Endothelial cell of umbilical vein (primary cell): Measurements from ENCODE around the gene SENP7. TPM values are rescaled to one million over a fixed set of nuclear protein-coding genes. Genes with fewer than 3 reads are reported as not detected.

ENCODE experiments used
- BruUV-seq: library from RNA; stranded (reverse); fragments of 400-500 nt; replicated peaks from 2 replicates; lab custom pipeline; 2021; lab: Mats Ljungman, UMichigan
- CTCF ChIA-PET: fragments of 300-600, 350-600 bp; sonication (Branson Sonifier 250); formaldehyde crosslinking; loops from one replicate; lab custom pipeline; 2021; ENCODE audit warnings: antibody characterized with exemption, inconsistent platforms; lab: Charles Lee
- POLR2A ChIA-PET: fragments of 300-600, 350-600 bp; sonication (Branson Sonifier 250); formaldehyde crosslinking; loops from one replicate; lab custom pipeline; 2021; ENCODE audit warnings: antibody characterized with exemption, inconsistent platforms; lab: Charles Lee
- DNase-seq: peaks from one replicate; pipeline ENCODE4 v3.0.0-alpha.2; 2011; ENCODE audit warnings: low read depth, low spot score
- FAIRE-seq: peaks from 2 replicates; lab custom pipeline; 2011; peaks lifted over from hg19 to GRCh38; lab: Jason Lieb, UNC
- H2AFZ ChIP-seq: 2 replicates; pipeline ENCODE4 v1.6.0; 2012; ENCODE audit warnings: low read depth, low read length, control low read depth, inconsistent platforms
- H3K27ac ChIP-seq: 2 replicates; pipeline ENCODE4 v1.5.1; 2011; ENCODE audit warnings: low read depth, mild to moderate bottlenecking, control low read depth, low read length, moderate library complexity; ENCODE audit not compliant: insufficient read depth
- H3K27me3 ChIP-seq, 2 experiments: 2 replicates each; pipeline versions ENCODE4 v1.6.0 to v1.6.1; 2011; ENCODE audit warnings: low read length in 2 of 2, mixed read lengths in 1 of 2; ENCODE audit not compliant: control insufficient read depth in 2 of 2, insufficient read depth in 2 of 2
- H3K36me3 ChIP-seq, 2 experiments: 2 replicates in 1 of 2; 3 replicates in 1 of 2; pipeline ENCODE4 v1.5.1; 2011; ENCODE audit warnings: low read length in 2 of 2, mild to moderate bottlenecking in 1 of 2, moderate library complexity in 1 of 2; ENCODE audit not compliant: control insufficient read depth in 2 of 2, insufficient read depth in 2 of 2; ENCODE audit errors: extremely low read depth in 1 of 2
- H3K4me1 ChIP-seq: 3 replicates; pipeline ENCODE4 v1.5.1; 2011; ENCODE audit warnings: mild to moderate bottlenecking, low read length; ENCODE audit not compliant: control insufficient read depth, insufficient read depth; ENCODE audit errors: extremely low read depth
- H3K4me2 ChIP-seq: 2 replicates; pipeline ENCODE4 v1.6.1; 2011; ENCODE audit warnings: low read length, control low read depth, mixed read lengths; ENCODE audit not compliant: insufficient read depth
- H3K4me3 ChIP-seq, 3 experiments: fragments of 200-600 bp in 1 of 3; sonication (generic), shearing (Covaris generic) in 1 of 3; replicated peaks in 1 of 3; 2 replicates each; pipeline ENCODE4 v1.5.1; 2011 to 2016; ENCODE audit warnings: control low read depth in 3 of 3, low read length in 3 of 3, mild to moderate bottlenecking in 2 of 3, inconsistent platforms in 1 of 3, low read depth in 1 of 3, moderate library complexity in 1 of 3; ENCODE audit not compliant: insufficient read depth in 1 of 3
- H3K79me2 ChIP-seq: 2 replicates; pipeline ENCODE4 v1.6.0; 2012; ENCODE audit warnings: low read length, inconsistent platforms; ENCODE audit not compliant: control insufficient read depth, insufficient read depth
- H3K9ac ChIP-seq: replicated peaks from 2 replicates; pipeline ENCODE3; 2011; ENCODE audit warnings: low read length, control low read depth; ENCODE audit not compliant: insufficient read depth; ENCODE audit errors: extremely low read depth
- H3K9me1 ChIP-seq: replicated peaks from 3 replicates; pipeline ENCODE4 v1.6.0; 2011; ENCODE audit warnings: mild to moderate bottlenecking, low read length; ENCODE audit not compliant: control insufficient read depth, insufficient read depth; ENCODE audit errors: extremely low read depth
- H3K9me3 ChIP-seq: replicated peaks from 2 replicates; pipeline ENCODE4 v1.5.1; 2012; ENCODE audit warnings: low read length, inconsistent platforms; ENCODE audit not compliant: control insufficient read depth, insufficient read depth
- H4K20me1 ChIP-seq: replicated peaks from 2 replicates; pipeline ENCODE3; 2011; ENCODE audit warnings: mild to moderate bottlenecking, low read length; ENCODE audit not compliant: control insufficient read depth, insufficient read depth; ENCODE audit errors: extremely low read depth
- EZH2 ChIP-seq: IDR thresholded peaks from 2 replicates; pipeline ENCODE4 v1.6.1; 2012; ENCODE audit warnings: borderline replicate concordance, low read depth, mild to moderate bottlenecking, moderate library complexity, low read length, inconsistent platforms; ENCODE audit not compliant: severe bottlenecking
- FOS ChIP-seq: IDR thresholded peaks from 2 replicates; pipeline ENCODE4 v1.6.1; 2011; ENCODE audit warnings: mild to moderate bottlenecking, low read length, moderate library complexity, borderline replicate concordance; ENCODE audit not compliant: insufficient read depth
- GATA2 ChIP-seq: IDR thresholded peaks from 2 replicates; pipeline ENCODE4 v1.7.0; 2011; ENCODE audit warnings: low read depth, mild to moderate bottlenecking, moderate library complexity, mixed read lengths, low read length; ENCODE audit not compliant: insufficient read length, insufficient read depth
- JUN ChIP-seq: IDR thresholded peaks from 2 replicates; pipeline ENCODE4 v1.6.1; 2011; ENCODE audit warnings: borderline replicate concordance, low read depth; ENCODE audit not compliant: insufficient read length, insufficient read depth
- MYC ChIP-seq: IDR thresholded peaks from one replicate; pipeline ENCODE4 v1.6.1; 2011; ENCODE audit warnings: mild to moderate bottlenecking, low read depth, low read length
- POLR2A ChIP-seq: IDR thresholded peaks from 2 replicates; pipeline ENCODE4 v1.6.1; 2012; ENCODE audit warnings: low read depth, mild to moderate bottlenecking, control low read depth, low read length
- POLR2AphosphoS5 ChIP-seq: IDR thresholded peaks from 2 replicates; pipeline ENCODE4 v1.6.1; 2012; ENCODE audit warnings: low read depth, mild to moderate bottlenecking, control low read depth, low read length, moderate library complexity; ENCODE audit not compliant: insufficient read depth
- dilution Hi-C: fragments of 300-500 bp; cut with MboI; formaldehyde crosslinking; loops from one replicate; pipeline ENCODE4 v1.15.0; 2019; ENCODE audit warnings: low sequenced_read_pairs; ENCODE audit not compliant: extremely low pct_ligation_motif_present
- intact Hi-C: fragments of 100-400 bp; cut with micrococcal nuclease; formaldehyde crosslinking; loops from one replicate; pipeline ENCODE4 v1.10.0; 2022
- polyA plus RNA-seq, 4 experiments: library from polyadenylated mRNA; depleted of rRNA in 3 of 4; stranded (reverse) in 3 of 4; unstranded in 1 of 4; fragments of >200 nt; gene quantifications; 2 replicates each; pipeline versions ENCODE4 v1.2.1 to v1.2.3, GENCODE V29; 2011 to 2012; ENCODE audit warnings: missing spikeins in 1 of 4
- total RNA-seq: library from RNA; stranded (reverse); gene quantifications from 2 replicates; pipeline ENCODE4 v1.2.3, GENCODE V29; 2021
- TF ChIP-seq, protein P1 (sequence below), 2 donors: IDR thresholded peaks; 1 replicate in 1 of 2; 2 replicates in 1 of 2; pipeline ENCODE4 v1.5.1; 2011; ENCODE audit warnings: low read length in 2 of 2, mild to moderate bottlenecking in 2 of 2, moderate library complexity in 2 of 2, control low read depth in 1 of 2, inconsistent platforms in 1 of 2, low read depth in 1 of 2; ENCODE audit not compliant: insufficient read depth in 1 of 2; ENCODE audit errors: extremely low read depth in 1 of 2
- TF ChIP-seq, protein P2 (sequence below): IDR thresholded peaks from 2 replicates; pipeline ENCODE4 v1.6.1; 2011; ENCODE audit not compliant: insufficient read depth, insufficient read length

SENP7 gene
- total and polyA plus RNA-seq, 2 donors (not counting 3 experiments of a cell fraction or from before 2014, with no cell fraction given): 5.1 to 18.7 TPM

GRCh38 chr3:101381809-101382208 is 131.2 kb downstream of the SENP7 start:
- no peaks in the 10 kb centered on the region for H3K36me3 ChIP-seq
- H3K9me3 ChIP-seq: no peaks in the 10 kb centered on the region
- DNase-seq: peak; percentile 40
- no TSS peak for BruUV-seq
- no peaks in the 10 kb centered on the region for H3K4me1 ChIP-seq
- H3K4me3 ChIP-seq: no peak overlapping the region
- no peaks in the 10 kb centered on the region for H3K27me3 ChIP-seq
- peaks cover 5% of the 10 kb centered on the region for H4K20me1 ChIP-seq
- intact Hi-C loops: loop anchor here (1.0 to 5.0 kb wide), 3 partner anchors 255 to 645 kb away; no protein-coding TSS in a partner anchor
- no peak overlapping the region for H3K4me2 ChIP-seq
- TF ChIP-seq GATA2: no peak
- TF ChIP-seq, protein P1, sequence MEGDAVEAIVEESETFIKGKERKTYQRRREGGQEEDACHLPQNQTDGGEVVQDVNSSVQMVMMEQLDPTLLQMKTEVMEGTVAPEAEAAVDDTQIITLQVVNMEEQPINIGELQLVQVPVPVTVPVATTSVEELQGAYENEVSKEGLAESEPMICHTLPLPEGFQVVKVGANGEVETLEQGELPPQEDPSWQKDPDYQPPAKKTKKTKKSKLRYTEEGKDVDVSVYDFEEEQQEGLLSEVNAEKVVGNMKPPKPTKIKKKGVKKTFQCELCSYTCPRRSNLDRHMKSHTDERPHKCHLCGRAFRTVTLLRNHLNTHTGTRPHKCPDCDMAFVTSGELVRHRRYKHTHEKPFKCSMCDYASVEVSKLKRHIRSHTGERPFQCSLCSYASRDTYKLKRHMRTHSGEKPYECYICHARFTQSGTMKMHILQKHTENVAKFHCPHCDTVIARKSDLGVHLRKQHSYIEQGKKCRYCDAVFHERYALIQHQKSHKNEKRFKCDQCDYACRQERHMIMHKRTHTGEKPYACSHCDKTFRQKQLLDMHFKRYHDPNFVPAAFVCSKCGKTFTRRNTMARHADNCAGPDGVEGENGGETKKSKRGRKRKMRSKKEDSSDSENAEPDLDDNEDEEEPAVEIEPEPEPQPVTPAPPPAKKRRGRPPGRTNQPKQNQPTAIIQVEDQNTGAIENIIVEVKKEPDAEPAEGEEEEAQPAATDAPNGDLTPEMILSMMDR (IDR thresholded peaks at IDR 0.05; ENCODE audit: extremely low read depth in 1 of 2, insufficient read depth in 1 of 2, low read depth in 1 of 2, low read length in 2 of 2): peak; percentile 7 to 11
- H3K79me2 ChIP-seq: no peaks in the 10 kb centered on the region
- no peak overlapping the region for H3K27ac ChIP-seq
- no peak overlapping the region for H2AFZ ChIP-seq
- ChIA-PET CTCF (interaction anchor here (0.6 to 1.8 kb wide), 24 partner anchors 11 to 919 kb away, joined by 3 to 22 read pairs (median 4); partner anchors contain the start of gene ABI3BP), POLR2A (no interaction called here)
- H3K9ac ChIP-seq: no peak overlapping the region
- peak; percentile 44 for FAIRE-seq
- H3K9me1 ChIP-seq: no peaks in the 10 kb centered on the region
- dilution Hi-C loops: no loop called here

DNA sequence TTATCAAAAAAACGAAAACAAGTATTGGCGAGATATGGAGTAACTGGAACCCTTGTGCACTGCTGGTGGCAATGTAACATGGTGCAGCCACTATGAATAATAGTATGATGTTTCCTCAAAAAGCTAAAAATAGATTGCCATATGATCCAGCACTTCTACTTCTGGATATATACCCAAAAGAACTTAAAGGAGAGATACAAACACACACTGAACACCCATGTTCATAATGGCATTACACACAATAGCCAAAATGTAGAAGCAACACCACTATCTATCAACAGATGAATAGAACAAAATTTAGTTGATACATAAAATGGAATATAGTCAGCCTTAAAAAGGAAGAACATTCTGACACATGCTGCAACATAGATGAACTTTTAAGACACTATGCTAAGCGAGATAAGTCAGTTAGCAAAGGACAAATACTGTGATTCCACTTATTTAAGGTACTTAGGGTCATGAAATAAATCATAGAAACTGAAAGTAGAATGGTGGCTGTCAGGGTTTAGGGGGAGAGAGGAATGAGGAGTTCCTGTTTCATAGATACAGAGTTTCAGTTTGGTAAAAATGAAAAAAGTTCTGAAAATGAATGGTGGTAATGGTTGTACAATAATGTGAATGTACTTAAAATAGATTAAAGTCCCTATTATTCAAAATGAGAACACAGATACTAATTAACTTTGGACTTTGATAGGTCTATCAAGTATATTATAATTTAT is 133.2 kb downstream of the SENP7 start:
- POLR2A ChIA-PET: no interaction called here
- H4K20me1 ChIP-seq: peaks cover 3% of the 10 kb centered on the region
- intact Hi-C loops: loop anchor here (5.0 kb wide), 1 partner anchor 257 kb away; no protein-coding TSS in a partner anchor
- DNase-seq (no peak), FAIRE-seq (no peak)
- no peaks in the 10 kb centered on the region for H3K9me1 ChIP-seq
- no peak overlapping the region for H2AFZ ChIP-seq
- no peaks in the 10 kb centered on the region for H3K9me3 ChIP-seq
- no peaks in the 10 kb centered on the region for H3K79me2 ChIP-seq
- H3K9ac ChIP-seq: no peak overlapping the region
- no peak overlapping the region for H3K4me3 ChIP-seq
- H3K27ac ChIP-seq: no peak overlapping the region
- no peaks in the 10 kb centered on the region for H3K4me1 ChIP-seq
- TF ChIP-seq, protein P2, sequence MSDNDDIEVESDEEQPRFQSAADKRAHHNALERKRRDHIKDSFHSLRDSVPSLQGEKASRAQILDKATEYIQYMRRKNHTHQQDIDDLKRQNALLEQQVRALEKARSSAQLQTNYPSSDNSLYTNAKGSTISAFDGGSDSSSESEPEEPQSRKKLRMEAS: no peak
- TF ChIP-seq GATA2: no peak
- no peak for TF ChIP-seq FOS
- no peak for TF ChIP-seq POLR2A
- TF ChIP-seq MYC: no peak
- TF ChIP-seq JUN: no peak
- TF ChIP-seq, protein P1 (IDR thresholded peaks at IDR 0.05; ENCODE audit: extremely low read depth in 1 of 2, insufficient read depth in 1 of 2, low read depth in 1 of 2, low read length in 2 of 2): no peak
- TF ChIP-seq EZH2: no peak
- TF ChIP-seq POLR2AphosphoS5: no peak
- no peaks in the 10 kb centered on the region for H3K36me3 ChIP-seq
- H3K4me2 ChIP-seq: no peak overlapping the region
- no TSS peak for BruUV-seq
- CTCF ChIA-PET: no interaction called here
- dilution Hi-C loops: no loop called here
- H3K27me3 ChIP-seq: no peaks in the 10 kb centered on the region
